ENCODE measurements around the gene QSOX1.

GRCh38 chr1:180150982-180151381, 3.7 kb upstream of the QSOX1 start:
- TF ChIP-seq CTCF (IDR thresholded peaks at IDR 0.05) (no peak), POLR2A (IDR thresholded peaks at IDR 0.05) (no peak)

Measured in thyroid gland (tissue), 4 donors.